Fibroblast of skin of right quadriceps (primary cell): Measurements from ENCODE around the gene AMIGO3.
A peak's percentile ranks its signal among the peaks of the same experiment; 100 is the strongest.

Experiments
- DNase-seq: peaks from one replicate; pipeline ENCODE4 v3.0.0-alpha.2; 2013

Gene AMIGO3

DNA sequence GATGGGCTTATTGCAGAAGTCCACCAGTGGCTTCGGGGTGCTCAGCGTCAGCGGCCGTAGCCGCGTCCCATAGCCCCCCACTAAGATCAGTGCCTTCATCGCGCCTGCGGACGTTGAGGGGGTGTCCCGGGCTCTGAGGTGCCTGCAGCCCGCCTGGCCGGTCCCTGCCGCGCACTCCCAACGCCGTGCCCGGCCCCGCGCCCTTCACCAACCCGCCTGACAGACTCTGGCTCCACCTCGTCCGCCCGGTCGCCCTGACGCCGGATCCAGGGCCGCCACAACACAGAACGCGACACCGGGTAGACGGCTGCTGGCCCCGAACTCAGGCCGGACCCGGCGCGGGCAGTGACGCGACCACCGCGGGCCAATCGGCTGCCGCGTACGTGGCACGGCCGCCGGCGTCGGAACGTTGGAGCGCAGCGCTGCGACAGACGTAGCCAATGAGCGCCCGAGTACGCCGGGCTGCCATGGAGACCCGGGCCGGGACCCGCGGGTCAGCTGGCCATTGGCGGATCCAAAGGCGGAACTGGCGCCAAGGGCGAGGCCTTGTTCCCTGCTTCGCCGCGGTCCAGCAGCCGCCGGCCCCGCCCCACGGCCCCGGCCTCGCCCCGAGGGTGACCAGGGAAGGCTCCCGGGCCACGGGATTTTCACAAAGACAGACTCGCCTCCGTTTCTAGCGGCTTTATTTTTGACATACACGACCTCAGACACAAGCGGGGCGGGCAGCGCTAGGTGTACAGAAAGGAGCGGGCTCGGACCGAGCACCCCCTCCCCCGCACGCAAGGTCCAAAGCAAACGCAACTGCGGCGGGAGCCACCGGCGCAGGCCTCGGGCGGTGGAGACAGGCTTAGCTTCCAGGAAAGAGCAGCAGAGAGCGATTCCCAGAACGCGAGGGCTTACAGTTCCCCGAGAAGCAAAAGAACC, 4.4 kb upstream of the AMIGO3 start, which contains the start of gene GMPPB:
TSS of gene GMPPB (minus strand) at position 324 of the 924 bp plus-strand sequence. CDS start at position 99, 225 bp downstream.
- DNase-seq = peak; percentile 95

- DNase-seq = no peak
Observed at GRCh38 chr3:49723296-49723627, 3.8 kb upstream of the AMIGO3 start.

DNA sequence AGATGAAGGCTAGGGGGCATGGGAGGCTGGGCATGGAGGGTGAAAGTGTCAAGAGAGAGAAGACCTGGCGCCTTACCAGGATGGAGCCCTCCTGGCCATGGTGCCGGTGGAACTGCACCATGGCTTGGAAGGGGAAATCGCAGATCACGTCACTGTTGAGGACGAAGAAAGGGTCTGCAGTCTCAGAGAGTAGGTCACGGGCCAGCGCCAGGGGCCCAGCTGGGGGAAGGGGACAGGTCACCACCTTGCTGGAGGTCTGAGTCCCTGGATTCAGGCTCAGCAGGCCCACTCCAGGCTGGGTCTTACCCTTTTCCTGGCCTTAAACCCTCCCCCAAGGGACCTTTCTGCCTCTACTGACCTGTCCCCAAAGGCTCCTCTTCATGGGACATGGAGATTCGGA, 3.4 kb upstream of the AMIGO3 start:
- no peak for DNase-seq

DNA sequence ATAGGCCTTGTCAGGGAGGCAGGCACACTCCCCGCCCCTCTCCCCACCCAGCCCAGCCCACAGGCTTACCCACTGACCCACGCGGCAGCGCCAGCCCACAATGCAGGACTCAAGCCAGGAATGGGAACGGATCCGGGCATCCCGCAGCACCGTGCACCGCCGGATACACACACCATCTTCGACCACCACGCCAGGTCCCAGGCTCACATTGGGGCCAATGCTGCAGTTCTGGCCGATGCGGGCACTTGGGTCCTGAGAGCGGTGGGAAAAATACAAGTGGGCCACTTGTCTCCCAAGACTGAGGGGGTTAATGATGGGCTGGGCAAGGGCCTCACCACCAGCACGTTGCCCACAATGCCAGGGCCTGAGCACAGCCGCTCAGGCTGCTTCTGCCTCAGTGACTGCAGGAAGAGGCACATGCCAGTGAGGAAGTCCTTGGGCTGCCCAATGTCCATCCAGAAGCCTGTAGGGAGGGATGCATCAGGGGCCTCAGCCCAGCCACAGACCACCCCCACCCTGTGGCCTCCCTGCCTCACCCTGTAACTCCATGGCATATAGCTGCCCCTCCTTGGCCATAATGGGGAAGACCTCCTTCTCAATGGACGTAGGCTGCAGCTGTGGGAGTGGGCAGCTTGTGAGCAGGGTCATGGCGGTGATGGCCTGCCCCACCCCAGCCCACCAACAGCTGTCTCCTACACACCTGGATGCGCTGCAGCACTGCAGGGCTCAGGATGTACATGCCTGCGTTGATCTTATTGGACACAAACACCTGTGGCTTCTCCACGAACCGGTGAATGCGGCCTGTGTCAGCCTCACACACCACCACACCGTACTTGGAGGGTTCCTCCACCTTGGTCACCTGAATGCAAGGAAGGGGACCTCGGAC, 2.7 kb upstream of the AMIGO3 start:
- no peak for DNase-seq

- DNase-seq = no peak
Observed at GRCh38 chr3:49721596-49721895, 2.1 kb upstream of the AMIGO3 start.

DNA sequence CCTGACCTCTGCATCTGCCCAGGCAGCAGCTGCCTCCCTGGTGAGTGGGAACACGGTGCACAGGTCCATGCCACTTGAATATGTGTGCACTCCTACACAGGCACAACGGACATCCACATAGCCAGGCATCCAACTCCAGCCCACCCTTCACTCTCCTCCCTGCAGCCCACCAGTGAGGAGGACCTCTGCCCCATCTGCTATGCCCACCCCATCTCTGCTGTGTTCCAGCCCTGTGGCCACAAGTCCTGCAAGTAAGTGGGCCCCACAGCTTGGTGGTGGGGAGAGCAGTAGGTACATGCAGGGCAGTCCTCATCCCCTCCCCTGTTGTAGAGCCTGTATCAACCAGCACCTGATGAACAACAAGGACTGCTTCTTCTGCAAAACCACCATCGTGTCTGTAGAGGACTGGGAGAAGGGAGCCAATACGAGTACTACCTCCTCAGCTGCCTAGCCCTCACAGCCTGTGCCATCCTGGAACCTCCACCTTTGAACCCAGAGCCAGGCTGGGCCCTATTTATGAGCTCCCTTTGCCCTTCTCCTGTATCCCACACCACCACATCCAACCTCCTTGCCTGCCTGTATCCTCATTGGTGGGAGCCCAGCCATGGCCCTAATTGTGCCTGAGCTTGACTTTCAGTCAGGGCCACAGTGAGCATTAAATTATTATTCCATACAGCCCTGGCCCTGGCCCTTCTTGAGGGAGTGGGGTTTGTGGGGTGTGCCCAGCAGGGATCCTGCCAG, 1.5 kb upstream of the AMIGO3 start:
- DNase-seq = no peak

DNA sequence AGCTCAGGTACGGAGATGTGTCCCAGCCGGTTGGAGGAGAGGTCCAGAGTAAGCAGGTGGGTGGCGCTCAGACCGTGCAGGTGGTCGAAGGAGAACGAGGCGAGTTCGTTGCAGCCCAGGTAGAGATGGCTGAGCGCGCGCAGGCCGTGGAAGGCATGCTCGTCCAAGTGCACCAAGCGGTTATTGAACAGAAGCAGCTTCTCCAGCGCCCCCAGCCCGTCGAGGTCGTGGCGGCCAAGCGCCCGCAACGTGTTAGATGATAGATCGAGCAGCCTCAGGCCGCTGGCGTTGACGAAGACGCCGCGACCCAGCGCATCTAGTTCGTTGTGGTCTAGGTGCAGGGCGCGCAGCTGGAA, 648 bp downstream of the AMIGO3 start:
- no peak for DNase-seq

DNA sequence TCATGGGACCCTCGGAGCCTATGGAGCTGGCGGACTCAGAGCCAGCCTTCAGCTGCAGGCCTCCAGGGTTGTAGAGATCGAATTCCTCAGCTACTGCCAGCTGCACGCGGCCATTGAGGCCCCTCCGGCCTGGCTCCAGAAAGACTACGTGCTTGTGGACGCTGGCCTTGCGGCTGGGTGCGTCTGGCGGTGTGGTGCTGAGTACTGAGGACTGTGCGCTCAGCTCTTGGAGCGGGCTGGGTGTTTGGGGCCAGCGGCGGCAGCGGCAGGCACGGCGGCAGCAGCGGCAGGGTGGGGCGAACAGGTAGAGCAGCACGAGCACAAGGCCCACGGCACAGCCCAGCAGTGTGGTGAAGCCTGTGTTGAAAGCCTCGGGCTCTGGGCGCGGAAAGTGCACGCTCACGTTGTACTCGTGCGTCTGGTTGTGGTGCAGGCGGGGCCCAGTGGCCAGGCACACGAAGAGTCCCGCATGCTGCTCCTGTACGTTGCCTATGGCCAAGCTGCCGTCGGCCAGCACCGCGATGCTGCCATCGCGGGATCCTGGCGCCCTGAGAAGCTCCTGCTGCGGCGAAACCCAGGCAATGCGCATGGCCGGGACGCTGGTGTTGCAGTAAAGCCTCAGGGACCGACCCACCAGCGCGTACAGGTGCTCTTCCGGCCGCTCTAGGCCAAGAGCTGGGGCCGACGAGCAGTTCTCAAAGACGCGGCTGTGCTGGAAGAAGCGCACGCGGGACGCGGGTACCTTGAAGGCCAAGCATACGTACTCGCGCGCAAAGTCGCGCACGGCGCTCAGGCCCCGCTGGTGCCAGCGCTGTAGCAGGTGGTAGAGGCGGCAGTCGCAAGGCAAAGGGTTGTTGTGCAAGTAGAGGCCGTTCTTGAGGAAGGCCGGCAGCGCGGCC, 1.3 kb downstream of the AMIGO3 start:
- no peak for DNase-seq

DNA sequence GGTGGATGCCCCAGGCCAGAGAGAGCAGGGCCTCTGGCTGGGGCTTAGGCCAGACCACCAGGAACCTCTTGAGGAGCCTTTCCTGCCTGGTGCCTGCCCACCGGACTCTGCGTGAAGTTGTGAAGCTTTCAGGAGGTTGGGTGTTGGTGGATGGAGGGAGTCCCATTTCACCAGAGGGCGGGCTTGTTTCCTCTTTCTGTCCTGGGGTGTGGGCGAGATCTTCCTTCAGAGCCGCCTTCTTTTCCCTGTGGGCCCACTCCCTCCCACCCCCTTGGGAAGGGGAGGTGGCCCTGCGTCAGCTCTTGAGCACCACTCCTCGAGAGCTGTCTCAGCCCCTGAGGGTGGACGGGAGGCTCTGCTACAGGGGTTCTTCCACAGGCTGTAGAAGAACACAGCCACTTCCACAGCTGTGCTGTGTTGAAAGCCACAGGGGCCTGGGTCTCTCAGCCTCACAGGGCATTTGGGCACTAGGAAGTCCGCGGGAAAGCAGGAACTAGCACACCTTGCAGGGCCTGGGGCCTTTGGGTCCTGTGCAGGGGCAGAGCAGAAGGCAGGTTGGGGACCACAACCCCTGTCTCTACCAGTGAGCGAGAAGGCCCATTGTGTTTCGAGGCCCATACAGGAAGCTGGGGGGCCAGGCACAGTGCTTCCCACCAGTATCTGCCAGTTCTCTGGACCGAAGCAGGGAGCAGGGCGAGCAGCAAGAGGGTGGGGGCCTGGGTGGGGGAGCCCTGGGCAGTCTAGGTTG, 2.1 kb downstream of the AMIGO3 start:
- DNase-seq = no peak

DNA sequence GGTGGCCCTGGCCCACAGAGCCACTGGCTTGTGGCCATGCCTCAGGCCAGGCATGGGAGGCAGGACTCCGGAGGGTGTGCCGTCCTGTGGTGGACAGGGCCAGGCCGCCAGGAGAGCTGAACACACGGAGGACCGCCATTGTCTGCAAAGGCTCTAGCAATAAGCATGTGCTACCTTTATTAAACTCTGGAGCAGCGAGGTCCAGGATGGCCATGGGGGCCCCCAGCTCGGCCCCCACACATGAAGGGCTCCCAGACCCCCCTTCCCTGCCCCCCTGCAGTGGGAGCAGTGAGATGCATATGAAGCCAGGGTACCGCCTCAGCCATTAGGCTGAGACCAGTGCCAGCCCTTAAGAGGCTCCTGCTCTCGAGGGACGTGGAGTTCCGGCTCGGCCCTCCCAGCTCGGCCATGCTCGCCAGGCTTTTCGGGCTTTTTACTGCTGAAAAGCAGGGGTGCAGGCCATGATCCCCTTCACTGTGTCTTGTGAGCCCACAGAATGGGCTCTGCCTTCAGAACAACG, 2.7 kb downstream of the AMIGO3 start:
- no peak for DNase-seq

GRCh38 chr3:49716169-49716568, 3.3 kb downstream of the AMIGO3 start:
- no peak for DNase-seq

- no peak for DNase-seq
Observed at GRCh38 chr3:49715611-49716121, 3.8 kb downstream of the AMIGO3 start.

DNA sequence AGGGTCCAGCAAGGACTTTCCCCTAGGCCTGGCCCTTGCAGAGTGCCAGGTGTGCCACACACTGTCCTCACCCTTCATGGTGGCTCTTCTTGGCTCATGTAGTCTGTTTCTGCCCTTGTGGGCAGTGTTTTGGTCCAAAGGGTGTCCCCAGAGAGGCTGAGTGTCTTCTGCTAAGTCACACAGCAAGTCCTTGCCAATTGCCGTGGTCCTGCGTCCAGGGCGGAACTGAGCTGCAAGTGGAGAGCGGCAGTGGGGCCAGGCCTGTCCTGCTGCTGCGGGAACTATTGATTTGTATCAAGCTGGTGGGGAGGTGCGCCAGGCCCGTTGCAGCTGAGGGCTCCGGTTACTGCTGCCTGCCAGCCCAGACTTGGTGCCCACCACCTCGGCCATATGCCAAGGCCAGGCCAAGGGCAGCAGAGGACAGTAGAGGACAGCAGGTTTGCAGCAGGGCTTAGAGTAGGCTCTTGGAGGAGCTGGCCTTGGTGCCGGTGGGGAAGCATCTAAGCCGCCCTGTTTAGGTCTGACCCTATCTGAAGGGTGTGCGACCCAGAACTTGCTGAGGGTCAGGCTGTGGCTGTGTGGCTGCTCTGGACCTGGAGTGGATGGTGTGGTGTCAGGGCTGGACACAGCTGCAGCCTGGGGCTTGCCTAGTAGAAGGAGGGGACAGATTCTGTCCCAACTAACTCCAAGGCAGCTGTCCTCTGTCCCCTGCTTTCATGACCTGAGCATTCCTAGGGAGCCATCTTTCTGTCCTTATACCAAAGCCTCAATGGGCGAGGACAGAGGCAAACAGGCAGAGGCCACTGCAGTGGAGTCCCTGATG, 4.5 kb downstream of the AMIGO3 start:
- DNase-seq = no peak

DNA sequence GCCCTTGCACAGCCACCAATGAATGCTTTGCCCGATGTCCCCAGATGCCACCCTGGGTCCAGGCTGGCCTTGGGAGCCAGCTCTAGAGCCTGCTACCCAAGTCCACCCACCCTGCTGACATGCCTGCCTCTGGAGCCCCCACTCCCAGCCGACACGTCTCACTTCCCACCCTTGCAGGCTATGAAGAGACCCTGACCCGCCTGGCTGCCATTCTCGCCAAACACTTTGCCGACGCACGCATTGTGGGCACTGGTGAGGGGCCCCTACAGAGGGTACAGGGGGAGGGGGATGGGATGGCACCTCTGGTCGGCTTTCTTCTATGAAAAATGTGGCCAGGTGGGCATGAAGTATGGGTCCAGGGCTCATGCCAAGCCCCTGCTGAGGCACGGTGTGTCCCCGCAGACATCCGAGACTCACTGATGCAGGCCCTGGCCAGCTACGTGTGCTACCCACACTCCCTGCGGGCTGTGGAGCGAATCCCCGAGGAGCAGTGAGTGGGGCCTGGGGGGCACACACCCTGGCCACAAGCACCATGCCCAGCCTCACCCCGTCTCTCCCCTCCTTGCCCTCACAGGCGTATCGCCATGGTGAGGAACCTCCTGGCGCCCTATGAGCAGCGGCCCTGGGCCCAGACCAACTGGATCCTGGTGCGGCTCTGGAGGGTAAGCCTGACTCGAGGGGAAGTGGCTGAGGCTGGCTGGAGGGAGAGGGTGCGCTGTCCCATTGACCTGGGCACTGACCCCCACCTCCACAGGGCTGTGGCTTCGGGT, 6.0 kb downstream of the AMIGO3 start:
- no peak for DNase-seq

DNA sequence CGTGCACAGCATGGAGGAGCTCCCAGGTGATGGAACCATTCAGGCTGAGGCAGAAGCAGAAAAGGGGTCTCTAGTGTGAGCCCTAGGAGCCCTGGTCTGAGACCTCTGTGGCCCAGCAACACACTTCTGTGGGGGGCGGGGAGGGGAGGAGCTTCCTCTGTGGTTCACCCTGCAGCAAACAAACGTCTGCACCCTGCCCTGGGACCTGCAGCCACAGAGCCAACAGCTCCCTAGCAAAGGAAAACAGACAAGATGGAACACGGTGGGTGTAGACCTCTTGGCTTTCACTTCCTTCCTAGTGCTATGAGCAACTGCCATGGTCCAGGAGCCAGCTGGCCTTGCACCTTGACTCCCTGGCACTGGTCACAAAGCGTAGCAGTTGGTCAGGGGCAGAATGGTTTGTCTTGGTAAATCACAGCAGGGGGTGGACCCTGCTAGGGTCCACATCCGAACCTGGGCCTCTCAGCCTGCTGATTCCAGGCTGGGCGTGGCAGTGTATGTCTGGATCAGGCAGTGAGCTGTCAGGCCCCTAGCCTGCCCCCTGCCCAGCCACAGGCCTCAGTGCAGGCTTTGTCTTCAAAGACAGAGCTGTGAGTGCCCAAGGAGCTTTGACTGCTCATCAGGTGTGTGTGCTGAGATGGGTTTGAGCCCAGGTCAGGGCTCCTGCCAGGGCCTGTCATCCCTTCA, 6.7 kb downstream of the AMIGO3 start:
- no peak for DNase-seq

GRCh38 chr3:49712166-49712565, 7.3 kb downstream of the AMIGO3 start:
- DNase-seq = no peak

GRCh38 chr3:49711489-49711888, 8.0 kb downstream of the AMIGO3 start:
- DNase-seq = no peak

DNA sequence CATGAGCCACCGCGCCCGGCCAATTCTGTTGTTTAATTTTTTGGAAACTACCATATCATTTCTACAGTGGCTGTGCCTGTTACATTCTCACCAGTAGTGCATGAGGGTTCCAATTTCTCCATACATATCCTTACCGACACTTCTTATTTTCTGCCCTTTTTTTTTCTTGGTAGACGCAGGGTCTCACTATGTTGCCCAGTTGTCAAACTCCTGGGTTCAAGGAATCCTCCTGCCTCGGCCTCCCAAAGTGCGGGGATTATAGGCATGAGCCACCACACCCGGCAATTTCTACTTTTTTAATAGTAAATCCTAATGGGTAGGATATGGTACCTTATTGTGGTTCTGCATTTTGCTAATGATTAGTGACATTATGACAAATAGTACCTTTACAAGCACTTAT, 9.6 kb downstream of the AMIGO3 start:
- DNase-seq = no peak

- no peak for DNase-seq
Observed at GRCh38 chr3:49707113-49707480, 12.4 kb downstream of the AMIGO3 start.
